Muscle of arm (tissue), 12 donors: ENCODE data around the gene ICAM5. TPM values are rescaled to one million over a fixed set of nuclear protein-coding genes. Genes with fewer than 3 reads are reported as not detected.
"Not testable (repeated sequence)": the region's sequence is repeated elsewhere in the genome, so short reads cannot be mapped to it uniquely, and the experiment has no call there.

Experiments used
- DNase-seq: peaks from one replicate; pipeline ENCODE4 v3.0.0-alpha.2; 2013
- polyA plus RNA-seq, 12 donors: library from polyadenylated mRNA; unstranded; fragments of 120-200 nt; gene quantifications; one replicate each; pipeline ENCODE4 v1.2.1, GENCODE V29; 2013; ENCODE audit not compliant: insufficient read length in 12 of 12

The ICAM5 gene
- polyA plus RNA-seq, 12 donors, result 0.05 to 1.1 (median 0.13) TPM; not detected in 7

DNA sequence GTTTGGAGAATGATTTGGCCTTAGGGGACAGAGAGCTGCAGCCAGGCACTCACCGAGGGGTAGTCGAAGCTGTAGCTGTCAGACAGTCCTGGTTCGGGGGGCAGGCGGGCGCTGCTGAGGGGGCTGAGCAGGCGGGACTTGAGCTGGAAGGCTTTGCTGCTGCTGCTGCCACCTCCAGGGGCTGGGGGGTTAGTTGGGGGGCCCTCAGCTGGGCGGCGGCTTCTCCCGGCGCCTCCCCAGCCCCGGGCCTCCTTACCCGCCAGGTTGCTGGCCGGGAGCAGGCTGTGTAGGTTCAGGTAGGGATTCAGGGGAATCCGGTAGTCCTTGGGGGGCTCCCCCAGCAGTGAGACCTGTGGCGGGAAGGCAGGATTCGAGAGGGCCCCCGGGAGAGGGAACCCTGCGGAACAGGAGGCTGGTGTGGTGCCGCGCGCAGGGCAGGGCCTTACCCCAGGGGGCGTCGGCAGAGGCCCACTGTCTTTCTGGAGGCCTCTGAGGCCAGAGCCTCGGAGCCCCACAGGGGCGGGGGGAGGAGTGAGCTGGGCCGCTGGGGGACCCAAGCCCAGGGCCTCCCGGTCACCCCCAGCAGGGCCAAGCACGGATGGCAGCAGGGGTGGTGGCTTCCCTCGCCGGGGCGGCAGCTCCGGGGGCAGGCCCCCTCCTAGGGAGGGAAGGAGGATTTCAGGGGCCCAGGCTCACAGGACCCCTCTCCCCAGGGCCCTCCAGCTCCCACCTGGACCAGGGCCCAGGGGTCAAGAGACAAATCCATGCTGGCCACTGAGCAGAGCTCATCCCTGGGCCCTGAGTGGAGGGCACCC is 31.1 kb downstream of the ICAM5 start:
- no peak for DNase-seq

- no peak for DNase-seq
These were observed 31.7 kb downstream of the ICAM5 start for GRCh38 chr19:10321417-10321797.

DNA sequence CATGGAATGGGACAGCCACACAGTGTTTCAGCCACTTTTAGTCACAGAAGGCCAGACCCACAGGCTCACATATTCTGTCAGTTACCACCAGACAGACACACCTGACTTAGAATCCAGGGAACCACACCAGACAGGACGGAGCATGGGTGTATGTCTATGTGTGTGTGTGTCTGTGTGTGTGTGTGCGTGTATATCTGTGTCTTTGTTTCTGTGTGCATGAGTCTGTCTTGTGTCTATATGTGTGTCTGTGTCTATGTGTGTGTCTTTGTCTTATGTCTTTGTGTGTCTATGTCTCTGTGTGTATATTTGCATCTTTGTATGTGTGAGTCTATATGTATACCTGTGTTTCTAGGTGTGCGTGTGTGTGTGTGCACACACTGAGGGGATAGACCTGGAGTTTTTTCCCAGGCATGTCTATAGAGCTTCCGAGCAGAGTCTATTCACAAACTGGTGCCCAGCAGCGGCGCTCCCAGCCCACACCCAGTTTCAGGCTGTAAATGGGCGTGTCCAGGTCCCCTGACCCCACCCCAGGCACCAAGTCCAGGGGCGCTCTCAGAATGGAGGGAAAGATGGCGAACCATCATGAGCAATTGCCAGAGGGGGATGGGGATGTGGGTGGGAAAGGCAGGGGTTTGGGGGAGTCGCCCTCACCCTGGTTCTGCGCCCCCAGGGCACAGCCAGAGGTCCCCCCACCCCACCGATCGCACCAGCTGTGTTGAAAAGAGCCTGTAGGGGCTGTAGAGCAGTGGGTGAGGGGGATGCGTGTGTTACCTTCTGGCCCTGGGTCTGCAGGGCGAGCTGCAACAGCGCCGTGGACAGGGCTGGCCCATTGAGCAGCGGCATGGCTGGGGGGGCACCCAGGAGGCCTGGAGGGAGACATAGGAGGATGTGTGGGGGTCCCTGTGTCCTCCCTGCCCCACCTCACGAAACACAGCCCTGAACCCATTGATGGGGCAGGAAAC is 32.4 kb downstream of the ICAM5 start:
- DNase-seq, result no peak

DNA sequence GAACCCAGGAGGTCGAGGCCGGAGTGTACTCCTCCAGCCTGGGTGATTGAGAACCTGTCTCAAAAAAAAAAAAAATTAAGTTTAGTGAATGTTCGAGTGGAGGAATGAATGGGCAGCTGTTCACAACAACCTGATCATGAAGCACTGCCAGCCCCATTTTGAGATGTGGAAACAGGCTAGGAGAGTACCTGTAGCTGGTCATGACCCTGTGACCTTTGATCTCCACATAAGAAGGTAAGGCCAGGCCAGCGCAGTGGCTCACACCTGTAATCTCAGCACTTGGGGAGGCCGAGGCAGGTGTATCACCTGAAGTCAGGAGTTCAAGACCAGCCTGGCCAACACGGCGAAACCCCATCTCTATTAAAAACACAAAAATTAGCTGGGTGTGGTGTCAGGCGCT is 36.0 kb downstream of the ICAM5 start:
- DNase-seq, result no peak

GRCh38 chr19:10327793-10328192 is 38.0 kb downstream of the ICAM5 start:
- DNase-seq, result no peak

- no peak for DNase-seq
These were observed 39.0 kb downstream of the ICAM5 start for GRCh38 chr19:10328558-10329429.

DNA sequence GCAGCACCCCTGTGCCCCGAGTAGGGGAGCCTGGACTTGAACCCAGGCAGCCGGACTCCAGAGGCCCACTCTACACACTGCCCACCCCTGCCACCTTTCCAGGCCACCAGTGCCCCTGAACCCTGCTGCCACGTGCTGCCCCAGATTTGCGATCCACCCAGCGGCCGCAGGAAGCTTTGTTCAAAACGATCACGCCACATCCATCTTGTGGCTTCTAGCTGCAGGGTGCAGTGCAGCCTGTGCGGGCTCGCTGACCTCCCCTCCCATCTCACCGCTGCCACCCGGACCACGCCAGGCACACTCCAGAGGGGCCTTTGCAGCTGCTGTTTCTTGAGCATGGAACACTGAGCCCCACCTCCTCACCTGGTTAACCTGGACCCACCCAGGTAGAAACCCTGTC is 39.8 kb downstream of the ICAM5 start:
- DNase-seq, result no peak

GRCh38 chr19:10332158-10332964 is 42.6 kb downstream of the ICAM5 start:
- no peak for DNase-seq

- peak; percentile 98 for DNase-seq
These were observed 43.4 kb downstream of the ICAM5 start, which contains the start of gene RAVER1 for GRCh38 chr19:10332965-10333757. RAVER1 (minus strand) TSS chr19:10333529; CDS start chr19:10333507, 22 bp downstream.

DNA sequence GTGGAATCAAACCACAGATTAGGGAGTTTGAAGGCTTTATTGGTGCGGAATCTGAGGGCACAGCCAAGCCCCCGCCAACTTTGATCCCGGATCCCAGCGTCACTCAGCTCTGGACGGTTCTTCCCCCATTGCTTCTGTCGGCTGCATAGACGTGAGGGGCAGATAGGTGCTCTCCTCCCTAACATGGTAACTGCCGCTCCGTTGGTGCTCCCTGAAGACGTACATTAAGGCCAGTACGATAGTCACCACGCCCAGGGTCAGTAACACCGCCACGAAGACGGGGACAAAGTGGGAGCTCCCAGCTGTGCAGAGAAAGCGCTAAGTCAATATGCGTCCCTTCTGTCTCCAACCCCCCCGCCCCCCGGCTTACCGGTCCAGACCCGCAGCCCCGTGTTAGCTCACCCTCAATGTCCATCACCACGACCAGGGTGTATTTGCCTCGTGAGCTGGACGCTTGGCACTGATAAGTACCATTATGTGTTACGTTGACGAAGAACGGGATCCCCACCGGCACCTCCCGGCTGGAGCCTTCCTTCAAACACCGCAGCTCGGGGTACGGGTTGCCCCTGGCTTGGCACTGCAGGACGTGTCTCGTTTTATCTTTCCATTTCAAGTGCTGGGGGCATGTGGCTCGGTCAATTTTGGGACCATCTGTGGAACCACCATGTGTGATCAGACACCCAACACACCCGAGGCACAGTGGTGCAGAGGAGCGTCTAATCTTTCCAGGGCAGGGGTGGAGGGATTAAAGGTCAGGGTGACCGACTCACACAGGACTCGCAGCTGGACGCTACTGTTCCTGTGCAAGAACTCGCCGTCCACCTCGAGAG is 44.2 kb downstream of the ICAM5 start:
- no peak for DNase-seq

DNA sequence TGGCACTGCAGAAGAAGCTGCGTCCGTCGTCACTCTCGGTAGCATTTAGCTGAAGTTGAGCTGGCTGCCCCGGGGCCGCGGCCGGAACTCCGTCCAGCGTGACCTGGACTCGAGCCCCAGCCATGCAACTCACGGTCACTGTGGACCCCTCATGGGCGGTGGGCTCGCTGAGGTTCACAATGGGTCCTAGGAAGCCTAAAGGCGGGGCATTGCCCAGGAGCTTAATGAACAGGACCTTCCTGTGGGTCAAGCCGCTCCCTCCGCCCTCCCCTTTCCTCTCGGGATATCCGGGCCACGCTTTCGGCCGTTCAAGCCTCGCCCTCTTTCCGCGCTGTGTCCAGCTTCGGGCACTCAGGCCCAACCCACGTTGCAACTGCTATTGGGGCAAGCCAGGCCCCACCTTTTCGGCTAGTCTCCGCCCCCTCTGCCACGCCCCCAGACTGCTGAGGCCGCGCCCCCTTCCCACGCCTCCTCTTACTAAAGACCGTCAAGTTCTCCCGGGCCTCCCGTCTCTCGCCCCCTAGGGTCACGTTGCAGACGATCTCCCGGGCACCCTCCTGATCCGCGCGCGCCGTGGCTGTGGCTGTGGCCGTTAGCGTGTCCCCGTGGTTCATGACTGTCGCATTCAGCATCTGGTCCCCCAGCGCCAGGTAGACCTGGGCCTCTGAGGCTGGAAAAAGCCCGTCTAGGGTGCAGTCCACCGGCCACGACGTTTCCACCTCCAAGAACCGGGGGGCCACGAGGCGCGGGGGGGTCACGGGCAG is 45.0 kb downstream of the ICAM5 start:
- DNase-seq, result peak; percentile 85

GRCh38 chr19:10335352-10335985 is 45.7 kb downstream of the ICAM5 start:
- no peak for DNase-seq

GRCh38 chr19:10336725-10337124 is 47.0 kb downstream of the ICAM5 start:
- not testable (repeated sequence) for DNase-seq

GRCh38 chr19:10338940-10339339 is 49.2 kb downstream of the ICAM5 start:
- DNase-seq, result no peak

GRCh38 chr19:10339380-10339960 is 49.7 kb downstream of the ICAM5 start, which contains the start of gene ICAM3:
ICAM3 (minus strand) TSS chr19:10339624; CDS start chr19:10339614, 10 bp downstream.
- DNase-seq, result no peak

GRCh38 chr19:10339977-10340376 is 50.2 kb downstream of the ICAM5 start:
- no peak for DNase-seq

GRCh38 chr19:10343495-10343894 is 53.7 kb downstream of the ICAM5 start:
- no peak for DNase-seq
